Cardiac muscle cell (in vitro differentiated cells and primary cell): ENCODE results near the gene TPM1. TPM values are rescaled to one million over a fixed set of nuclear protein-coding genes. Genes with fewer than 3 reads are reported as not detected.
A peak's percentile ranks its signal among the peaks of the same experiment; 100 is the strongest.

Source experiments
- DNase-seq, 2 donors: peaks; one replicate each; pipeline versions ENCODE4 v3.0.0 to v3.0.0-alpha.2; 2010 to 2017; ENCODE audit warnings: low read depth in 1 of 2, low spot score in 1 of 2
- H3K27ac ChIP-seq: fragments of 200-600 bp; sonication (generic); 2 replicates; pipeline ENCODE4 v1.5.1; 2016
- H3K27me3 ChIP-seq: fragments of 200-600 bp; sonication (generic); 2 replicates; pipeline ENCODE4 v1.6.0; 2016; ENCODE audit warnings: control low read depth
- H3K36me3 ChIP-seq: fragments of 200-600 bp; sonication (generic); 2 replicates; pipeline ENCODE4 v1.5.1; 2016; ENCODE audit warnings: control low read depth
- H3K4me1 ChIP-seq: fragments of 200-600 bp; sonication (generic); 2 replicates; pipeline ENCODE4 v1.8.1; 2017; ENCODE audit warnings: low read depth, mild to moderate bottlenecking, mixed run types
- H3K4me3 ChIP-seq: fragments of 200-600 bp; sonication (generic); 2 replicates; pipeline ENCODE4 v1.5.1; 2016; ENCODE audit warnings: mild to moderate bottlenecking
- H3K9me3 ChIP-seq: fragments of 200-600 bp; sonication (generic); 2 replicates; pipeline ENCODE4 v1.5.1; 2017; ENCODE audit warnings: low read depth, mild to moderate bottlenecking, control low read depth
- CTCF ChIP-seq: IDR thresholded peaks from 2 replicates; pipeline ENCODE4 v1.5.1; 2012; ENCODE audit warnings: low read depth, mild to moderate bottlenecking, low read length
- polyA plus RNA-seq: library from polyadenylated mRNA; unstranded; fragments of >200 nt; fragmentation: Nextera tagmentation; extraction: Ambion mirVana; gene quantifications from 2 replicates; pipeline ENCODE4 v1.2.1, GENCODE V29; 2016
- total RNA-seq: library from RNA; depleted of rRNA; stranded (reverse); fragments of >200 nt; gene quantifications from 2 replicates; pipeline ENCODE4 v1.2.3, GENCODE V29; 2016

Gene TPM1
- total and polyA plus RNA-seq, 2 experiments from 2014 or later: 6,553 to 10,138 TPM

- Histone ChIP-seq H3K4me3 (no peak overlapping the region), H3K4me1 (peaks cover 18% of the 10 kb centered on the region), H3K36me3 (no peaks in the 10 kb centered on the region), H3K27ac (no peak overlapping the region), H3K27me3 (no peaks in the 10 kb centered on the region), H3K9me3 (no peaks in the 10 kb centered on the region)
- no peak for TF ChIP-seq CTCF
- no peak for DNase-seq
Measured at GRCh38 chr15:63085289-63085688, 42.7 kb downstream of the TPM1 start.

GRCh38 chr15:63086271-63086670, 43.7 kb downstream of the TPM1 start:
- Histone ChIP-seq H3K9me3 (no peaks in the 10 kb centered on the region), H3K27ac (no peak overlapping the region), H3K4me3 (no peak overlapping the region), H3K4me1 (peaks cover 18% of the 10 kb centered on the region), H3K27me3 (no peaks in the 10 kb centered on the region), H3K36me3 (no peaks in the 10 kb centered on the region)
- TF ChIP-seq CTCF: no peak
- no peak for DNase-seq

GRCh38 chr15:63086947-63087346, 44.4 kb downstream of the TPM1 start:
- Histone ChIP-seq H3K9me3 (no peaks in the 10 kb centered on the region), H3K4me1 (peaks cover 18% of the 10 kb centered on the region), H3K36me3 (no peaks in the 10 kb centered on the region), H3K4me3 (no peak overlapping the region), H3K27me3 (no peaks in the 10 kb centered on the region), H3K27ac (no peak overlapping the region)
- no peak for DNase-seq
- TF ChIP-seq CTCF: no peak

GRCh38 chr15:63088533-63089245, 46.1 kb downstream of the TPM1 start:
- no peaks in the 10 kb centered on the region for H3K27me3 ChIP-seq
- H3K4me3 ChIP-seq: no peak overlapping the region
- DNase-seq: no peak
- H3K9me3 ChIP-seq: no peaks in the 10 kb centered on the region
- H3K4me1 ChIP-seq: peaks cover 9% of the 10 kb centered on the region
- no peaks in the 10 kb centered on the region for H3K36me3 ChIP-seq
- H3K27ac ChIP-seq: peak overlapping the region; percentile 20
- TF ChIP-seq CTCF: no peak

GRCh38 chr15:63089260-63090043, 46.9 kb downstream of the TPM1 start:
- H3K4me3 ChIP-seq: no peak overlapping the region
- H3K4me1 ChIP-seq: peaks cover 15% of the 10 kb centered on the region
- H3K36me3 ChIP-seq: no peaks in the 10 kb centered on the region
- peak overlapping the region; percentile 20 for H3K27ac ChIP-seq
- no peaks in the 10 kb centered on the region for H3K27me3 ChIP-seq
- DNase-seq: peak; percentile 42 to 92
- no peak for TF ChIP-seq CTCF
- H3K9me3 ChIP-seq: no peaks in the 10 kb centered on the region
